ENCODE measurements around the gene ACE.

The ACE gene

GRCh38 chr17:63497708-63498483 lies 21.0 kb downstream of the ACE start:
- DNase-seq (ENCODE audit: low read depth) = no peak
- no peak overlapping the region for H3K4me3 ChIP-seq (ENCODE audit: low read depth, low read length)
- peak; percentile 22 for TF ChIP-seq CTCF (conservative IDR thresholded peaks at IDR 0.05; ENCODE audit: low read depth, low read length)

GRCh38 chr17:63498626-63499195 lies 21.9 kb downstream of the ACE start:
- no peak overlapping the region for H3K4me3 ChIP-seq (ENCODE audit: low read depth, low read length)
- DNase-seq (ENCODE audit: low read depth) = peak; percentile 68
- no peak for TF ChIP-seq CTCF (conservative IDR thresholded peaks at IDR 0.05; ENCODE audit: low read depth, low read length)

GRCh38 chr17:63500543-63501390 lies 23.9 kb downstream of the ACE start:
- no peak overlapping the region for H3K4me3 ChIP-seq (ENCODE audit: low read depth, low read length)
- no peak for DNase-seq (ENCODE audit: low read depth)
- no peak for TF ChIP-seq CTCF (conservative IDR thresholded peaks at IDR 0.05; ENCODE audit: low read depth, low read length)

GRCh38 chr17:63503341-63503705 lies 26.5 kb downstream of the ACE start:
- DNase-seq (ENCODE audit: low read depth) = no peak
- H3K4me3 ChIP-seq (ENCODE audit: low read depth, low read length) = no peak overlapping the region
- TF ChIP-seq CTCF (conservative IDR thresholded peaks at IDR 0.05; ENCODE audit: low read depth, low read length) = no peak

- TF ChIP-seq CTCF (conservative IDR thresholded peaks at IDR 0.05; ENCODE audit: low read depth, low read length) = no peak
- H3K4me3 ChIP-seq (ENCODE audit: low read depth, low read length) = no peak overlapping the region
- no peak for DNase-seq (ENCODE audit: low read depth)
Measured at GRCh38 chr17:63504261-63504660, 27.4 kb downstream of the ACE start.

GRCh38 chr17:63505341-63505740 lies 28.5 kb downstream of the ACE start:
- no peak overlapping the region for H3K4me3 ChIP-seq (ENCODE audit: low read depth, low read length)
- DNase-seq (ENCODE audit: low read depth) = no peak
- no peak for TF ChIP-seq CTCF (conservative IDR thresholded peaks at IDR 0.05; ENCODE audit: low read depth, low read length)

Data from choroid plexus epithelial cell (primary cell).